OCI-LY7 (cell line): ENCODE results near the gene TTC36. TPM values are rescaled to one million over a fixed set of nuclear protein-coding genes. Genes with fewer than 3 reads are reported as not detected.

Experiments used
- BruUV-seq: library from RNA; stranded (reverse); fragments of 400-500 nt; replicated peaks from 2 replicates; lab custom pipeline; 2021; lab: Mats Ljungman, UMichigan
- CTCF ChIA-PET: fragments of 300-600 bp; sonication (Branson Sonifier 250); formaldehyde crosslinking; loops from one replicate; lab custom pipeline; 2022; ENCODE audit warnings: antibody characterized with exemption; ENCODE audit not compliant: unreplicated experiment; lab: Charles Lee
- POLR2A ChIA-PET: fragments of 300-600 bp; sonication (Branson Sonifier 250); formaldehyde crosslinking; loops from one replicate; lab custom pipeline; 2022; ENCODE audit warnings: antibody characterized with exemption; lab: Charles Lee
- DNase-seq: peaks from one replicate; pipeline ENCODE4 v3.0.0-alpha.2; 2015; ENCODE audit warnings: low spot score
- H2AFZ ChIP-seq: fragments of 200-600 bp; sonication (generic), shearing (Covaris generic); 2 replicates; pipeline ENCODE4 v1.6.1; 2014; ENCODE audit warnings: mild to moderate bottlenecking, antibody characterized with exemption, low read length, moderate library complexity
- H3K27ac ChIP-seq: fragments of 200-600 bp; sonication (generic); 2 replicates; pipeline ENCODE4 v1.5.1; 2014; ENCODE audit warnings: mixed run types, low read depth, mild to moderate bottlenecking, moderate library complexity, low read length, inconsistent platforms; ENCODE audit not compliant: poor library complexity, severe bottlenecking
- H3K36me3 ChIP-seq: fragments of 200-600 bp; sonication (generic); 2 replicates; pipeline ENCODE4 v1.6.1; 2014; ENCODE audit warnings: mild to moderate bottlenecking, antibody characterized with exemption, low read length, moderate library complexity, mixed read lengths; ENCODE audit not compliant: insufficient read depth
- H3K4me1 ChIP-seq: fragments of 200-600 bp; sonication (generic); 2 replicates; pipeline ENCODE4 v1.5.1; 2014; ENCODE audit warnings: mild to moderate bottlenecking, low read length; ENCODE audit not compliant: insufficient read depth, poor library complexity, severe bottlenecking
- H3K4me2 ChIP-seq: fragments of 200-600 bp; sonication (generic); 2 replicates; pipeline ENCODE4 v1.6.1; 2014; ENCODE audit warnings: mild to moderate bottlenecking, low read length
- H3K4me3 ChIP-seq: fragments of 200-600 bp; sonication (generic); 2 replicates; pipeline ENCODE4 v1.5.1; 2014; ENCODE audit warnings: mild to moderate bottlenecking, low read depth, low read length; ENCODE audit not compliant: poor library complexity, severe bottlenecking
- H3K79me2 ChIP-seq: fragments of 200-600 bp; sonication (generic); 2 replicates; pipeline ENCODE4 v1.6.1; 2016; ENCODE audit warnings: low read depth, mild to moderate bottlenecking, low read length, moderate library complexity, mixed read lengths; ENCODE audit not compliant: insufficient read depth
- H3K9me2 ChIP-seq: fragments of 200-600 bp; sonication (generic); 2 replicates; pipeline ENCODE4 v1.6.1; 2016; ENCODE audit warnings: mild to moderate bottlenecking, low read length, mixed read lengths; ENCODE audit not compliant: insufficient read depth
- H3K9me3 ChIP-seq: fragments of 200-600 bp; sonication (generic); 2 replicates; pipeline ENCODE4 v1.6.1; 2014; ENCODE audit warnings: mild to moderate bottlenecking, mixed run types, low read length, mixed read lengths
- H4K20me1 ChIP-seq: fragments of 200-600 bp; sonication (generic); 2 replicates; pipeline ENCODE4 v1.6.1; 2014; ENCODE audit warnings: mild to moderate bottlenecking, antibody characterized with exemption, low read length, moderate library complexity, mixed read lengths; ENCODE audit not compliant: insufficient read depth
- EZH2phosphoT487 ChIP-seq: fragments of 200-600 bp; sonication (generic); IDR thresholded peaks from 2 replicates; pipeline ENCODE4 v1.6.1; 2018; ENCODE audit warnings: low read depth, borderline replicate concordance, mild to moderate bottlenecking, mixed run types, antibody characterized with exemption, low read length, moderate library complexity, mixed read lengths
- intact Hi-C: fragments of 100-400 bp; cut with micrococcal nuclease; formaldehyde crosslinking; loops from one replicate; pipeline ENCODE4 v1.10.0; 2022; ENCODE audit not compliant: unreplicated experiment
- total RNA-seq, 2 experiments: library from RNA; depleted of rRNA in 1 of 2; stranded (reverse); fragments of >200 nt in 1 of 2; shearing (Covaris generic) in 1 of 2; gene quantifications; 2 replicates each; pipeline ENCODE4 v1.2.3, GENCODE V29; 2014 to 2022
- TF ChIP-seq, protein P1 (sequence below): fragments of 200-600 bp; sonication (generic); conservative IDR thresholded peaks from 2 replicates; pipeline ENCODE4 v1.5.1; 2014; ENCODE audit warnings: mild to moderate bottlenecking, antibody characterized with exemption, low read length, moderate library complexity, mixed read lengths

The TTC36 gene
- total RNA-seq, 2 experiments from 2014 or later = 0.82 TPM; not detected in 1

GRCh38 chr11:118547132-118547531, 19.9 kb downstream of the TTC36 start:
- DNase-seq = no peak
- Histone ChIP-seq H3K9me3 (no peaks in the 10 kb centered on the region), H3K4me3 (no peak overlapping the region), H3K4me1 (no peaks in the 10 kb centered on the region), H2AFZ (no peak overlapping the region), H3K9me2 (no peaks in the 10 kb centered on the region), H4K20me1 (no peaks in the 10 kb centered on the region), H3K79me2 (no peaks in the 10 kb centered on the region), H3K27ac (no peak overlapping the region), H3K4me2 (no peak overlapping the region), H3K36me3 (peaks cover 5% of the 10 kb centered on the region; the same call in 1 of the 2 replicates)
- BruUV-seq = no TSS peak
- TF ChIP-seq EZH2phosphoT487 = no peak
- TF ChIP-seq, protein P1, sequence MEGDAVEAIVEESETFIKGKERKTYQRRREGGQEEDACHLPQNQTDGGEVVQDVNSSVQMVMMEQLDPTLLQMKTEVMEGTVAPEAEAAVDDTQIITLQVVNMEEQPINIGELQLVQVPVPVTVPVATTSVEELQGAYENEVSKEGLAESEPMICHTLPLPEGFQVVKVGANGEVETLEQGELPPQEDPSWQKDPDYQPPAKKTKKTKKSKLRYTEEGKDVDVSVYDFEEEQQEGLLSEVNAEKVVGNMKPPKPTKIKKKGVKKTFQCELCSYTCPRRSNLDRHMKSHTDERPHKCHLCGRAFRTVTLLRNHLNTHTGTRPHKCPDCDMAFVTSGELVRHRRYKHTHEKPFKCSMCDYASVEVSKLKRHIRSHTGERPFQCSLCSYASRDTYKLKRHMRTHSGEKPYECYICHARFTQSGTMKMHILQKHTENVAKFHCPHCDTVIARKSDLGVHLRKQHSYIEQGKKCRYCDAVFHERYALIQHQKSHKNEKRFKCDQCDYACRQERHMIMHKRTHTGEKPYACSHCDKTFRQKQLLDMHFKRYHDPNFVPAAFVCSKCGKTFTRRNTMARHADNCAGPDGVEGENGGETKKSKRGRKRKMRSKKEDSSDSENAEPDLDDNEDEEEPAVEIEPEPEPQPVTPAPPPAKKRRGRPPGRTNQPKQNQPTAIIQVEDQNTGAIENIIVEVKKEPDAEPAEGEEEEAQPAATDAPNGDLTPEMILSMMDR = no peak
- CTCF ChIA-PET = no interaction called here
- intact Hi-C loops = no loop called here
- POLR2A ChIA-PET = no interaction called here

GRCh38 chr11:118552341-118552740, 25.1 kb downstream of the TTC36 start:
- H3K9me2 ChIP-seq = no peaks in the 10 kb centered on the region
- H3K4me3 ChIP-seq = no peak overlapping the region
- H3K4me1 ChIP-seq = no peaks in the 10 kb centered on the region
- TF ChIP-seq, protein P1 = no peak
- no peak for TF ChIP-seq EZH2phosphoT487
- H3K27ac ChIP-seq = no peak overlapping the region
- POLR2A ChIA-PET = interaction anchor here (0.6 to 0.7 kb wide), 2 partner anchors 26 to 42 kb away, joined by 3 read pairs; no protein-coding TSS in a partner anchor
- CTCF ChIA-PET = interaction anchor here (0.6 kb wide), 1 partner anchor 69 kb away, joined by 3 read pairs; no protein-coding TSS in a partner anchor
- H3K9me3 ChIP-seq = no peaks in the 10 kb centered on the region
- peaks cover 25% of the 10 kb centered on the region for H3K36me3 ChIP-seq
- BruUV-seq = no TSS peak
- H2AFZ ChIP-seq = no peak overlapping the region
- intact Hi-C loops = no loop called here
- no peak for DNase-seq
- H3K79me2 ChIP-seq = no peaks in the 10 kb centered on the region
- no peak overlapping the region for H3K4me2 ChIP-seq
- no peaks in the 10 kb centered on the region for H4K20me1 ChIP-seq

DNA sequence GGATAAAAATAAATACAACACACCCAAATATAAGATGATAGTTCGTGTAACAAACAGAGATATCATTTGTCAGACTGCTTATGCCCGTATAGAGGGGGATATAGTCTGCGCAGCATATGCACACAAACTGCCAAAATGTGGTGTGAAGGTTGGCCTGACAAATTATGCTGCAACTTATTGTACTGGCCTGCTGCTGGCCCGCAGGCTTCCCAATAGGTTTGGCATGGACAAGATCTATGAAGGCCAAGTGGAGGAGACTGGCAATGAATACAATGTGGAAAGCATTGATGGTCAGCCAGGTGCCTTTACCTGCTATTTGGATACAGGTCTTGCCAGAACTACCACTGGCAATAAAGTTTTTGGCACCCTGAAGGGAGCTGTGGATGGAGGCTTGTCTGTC, 33.5 kb downstream of the TTC36 start:
- BruUV-seq = no TSS peak
- no peak overlapping the region for H3K27ac ChIP-seq
- H2AFZ ChIP-seq = no peak overlapping the region
- no peak overlapping the region for H3K4me3 ChIP-seq
- TF ChIP-seq, protein P1 = no peak
- intact Hi-C loops = loop anchor here (10.0 kb wide), 1 partner anchor 366 kb away; no protein-coding TSS in a partner anchor
- H4K20me1 ChIP-seq = no peaks in the 10 kb centered on the region
- H3K79me2 ChIP-seq = no peaks in the 10 kb centered on the region
- H3K9me3 ChIP-seq = no peaks in the 10 kb centered on the region
- H3K4me1 ChIP-seq = no peaks in the 10 kb centered on the region
- no peak overlapping the region for H3K4me2 ChIP-seq
- ChIA-PET POLR2A (interaction anchor here (1.0 kb wide), 1 partner anchor 10 kb away, joined by 4 read pairs; no protein-coding TSS in a partner anchor), CTCF (no interaction called here)
- no peak for DNase-seq
- H3K9me2 ChIP-seq = no peaks in the 10 kb centered on the region
- H3K36me3 ChIP-seq = peaks cover 7% of the 10 kb centered on the region; the same call in 1 of the 2 replicates
